Astrocyte of the spinal cord (primary cell): ENCODE measurements around the gene TAF1D.
A peak's percentile ranks its signal among the peaks of the same experiment; 100 is the strongest.

Source experiments
- DNase-seq: peaks from one replicate; pipeline ENCODE4 v3.0.0; 2011; ENCODE audit warnings: low read depth, low spot score
- H3K4me3 ChIP-seq: 2 replicates; pipeline ENCODE4 v1.5.1; 2011; ENCODE audit warnings: low read depth, mild to moderate bottlenecking, low read length, moderate library complexity
- in situ Hi-C: cut with HindIII; loops from 2 replicates; pipeline ENCODE4 v1.10.0; 2017; ENCODE audit warnings: low sequenced_read_pairs
- TF ChIP-seq, protein P1 (sequence below): IDR thresholded peaks from 2 replicates; pipeline ENCODE4 v1.5.1; 2012; ENCODE audit warnings: low read depth, mild to moderate bottlenecking, low read length, inconsistent platforms

The TAF1D gene

DNA sequence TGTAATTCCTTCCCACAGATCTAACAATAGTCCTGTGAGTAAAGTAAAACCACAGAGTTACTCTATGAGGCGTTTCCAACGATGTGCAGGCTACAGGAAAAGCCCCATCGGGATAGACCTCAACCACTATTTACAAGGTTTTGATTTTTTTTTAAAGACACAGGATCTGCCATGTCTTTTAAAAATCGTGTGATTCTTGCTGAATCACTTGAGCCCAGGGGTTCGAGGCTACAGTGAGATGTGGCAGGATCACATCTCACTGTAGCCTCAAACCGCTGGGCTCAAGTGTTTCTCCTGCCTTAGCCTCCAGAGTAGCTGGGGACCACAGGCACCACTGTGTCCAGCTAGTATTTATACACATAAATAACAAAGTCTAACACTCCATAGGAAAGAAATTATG lies 7.8 kb downstream of the TAF1D start:
- DNase-seq, result peak; percentile 16
- in situ Hi-C loops, result no loop called here
- TF ChIP-seq, protein P1, sequence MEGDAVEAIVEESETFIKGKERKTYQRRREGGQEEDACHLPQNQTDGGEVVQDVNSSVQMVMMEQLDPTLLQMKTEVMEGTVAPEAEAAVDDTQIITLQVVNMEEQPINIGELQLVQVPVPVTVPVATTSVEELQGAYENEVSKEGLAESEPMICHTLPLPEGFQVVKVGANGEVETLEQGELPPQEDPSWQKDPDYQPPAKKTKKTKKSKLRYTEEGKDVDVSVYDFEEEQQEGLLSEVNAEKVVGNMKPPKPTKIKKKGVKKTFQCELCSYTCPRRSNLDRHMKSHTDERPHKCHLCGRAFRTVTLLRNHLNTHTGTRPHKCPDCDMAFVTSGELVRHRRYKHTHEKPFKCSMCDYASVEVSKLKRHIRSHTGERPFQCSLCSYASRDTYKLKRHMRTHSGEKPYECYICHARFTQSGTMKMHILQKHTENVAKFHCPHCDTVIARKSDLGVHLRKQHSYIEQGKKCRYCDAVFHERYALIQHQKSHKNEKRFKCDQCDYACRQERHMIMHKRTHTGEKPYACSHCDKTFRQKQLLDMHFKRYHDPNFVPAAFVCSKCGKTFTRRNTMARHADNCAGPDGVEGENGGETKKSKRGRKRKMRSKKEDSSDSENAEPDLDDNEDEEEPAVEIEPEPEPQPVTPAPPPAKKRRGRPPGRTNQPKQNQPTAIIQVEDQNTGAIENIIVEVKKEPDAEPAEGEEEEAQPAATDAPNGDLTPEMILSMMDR, result no peak
- no peak overlapping the region for H3K4me3 ChIP-seq

- no peak for DNase-seq
- H3K4me3 ChIP-seq, result no peak overlapping the region
- in situ Hi-C loops, result no loop called here
- TF ChIP-seq, protein P1, result no peak
Measured at GRCh38 chr11:93732237-93732892, 8.9 kb downstream of the TAF1D start.

DNA sequence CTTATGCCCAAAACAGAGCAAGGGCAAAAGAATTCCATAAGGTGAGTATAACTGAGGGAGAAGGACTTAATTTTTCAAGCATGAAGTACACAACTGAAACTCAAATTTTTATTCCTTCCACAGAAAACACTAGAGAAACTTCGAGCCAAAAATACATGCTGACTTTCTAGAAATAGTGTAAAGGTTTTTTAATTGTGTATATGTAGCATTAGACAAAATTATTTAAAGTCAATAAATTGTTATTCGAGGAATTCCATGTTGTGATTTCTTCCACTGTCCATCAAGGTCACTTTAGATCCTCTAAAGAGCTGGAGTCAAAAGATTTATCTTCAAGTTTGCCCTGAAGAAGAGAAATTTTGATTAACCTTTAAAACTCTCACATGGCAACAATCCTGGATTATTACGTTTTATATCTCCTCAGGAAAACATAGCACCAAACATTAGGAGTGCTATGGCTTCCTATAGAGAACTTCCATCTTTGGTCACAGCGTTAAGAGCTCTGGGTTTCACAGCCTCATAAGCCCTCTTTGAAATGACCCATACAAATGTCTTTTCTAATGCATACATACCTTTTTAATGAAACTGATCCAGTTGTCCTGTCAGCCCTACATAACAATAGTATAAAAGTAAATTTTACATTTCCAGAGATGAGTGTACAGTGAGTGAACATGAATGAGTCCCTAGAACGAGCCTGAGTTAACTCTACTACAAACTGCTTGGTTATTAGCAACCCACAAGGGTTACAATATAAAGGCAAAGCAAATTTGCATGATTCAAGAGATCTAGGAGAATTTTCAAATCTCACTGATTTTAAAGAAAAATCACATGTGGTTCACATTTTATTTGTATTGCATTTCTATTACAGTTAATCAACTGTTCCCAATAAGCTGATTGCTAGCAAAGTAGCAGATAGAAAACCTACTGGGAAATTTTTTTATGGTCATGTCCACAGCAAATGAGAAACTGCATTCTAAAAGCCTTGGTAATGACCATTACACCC lies 10.9 kb downstream of the TAF1D start:
- H3K4me3 ChIP-seq, result no peak overlapping the region
- in situ Hi-C loops, result no loop called here
- DNase-seq, result no peak
- TF ChIP-seq, protein P1, result no peak

GRCh38 chr11:93729129-93729616 lies 12.1 kb downstream of the TAF1D start:
- no peak for DNase-seq
- TF ChIP-seq, protein P1, result no peak
- in situ Hi-C loops, result no loop called here
- H3K4me3 ChIP-seq, result no peak overlapping the region

- H3K4me3 ChIP-seq, result no peak overlapping the region
- DNase-seq, result no peak
- in situ Hi-C loops, result no loop called here
- TF ChIP-seq, protein P1, result no peak
Measured at GRCh38 chr11:93728792-93729128, 12.5 kb downstream of the TAF1D start.

DNA sequence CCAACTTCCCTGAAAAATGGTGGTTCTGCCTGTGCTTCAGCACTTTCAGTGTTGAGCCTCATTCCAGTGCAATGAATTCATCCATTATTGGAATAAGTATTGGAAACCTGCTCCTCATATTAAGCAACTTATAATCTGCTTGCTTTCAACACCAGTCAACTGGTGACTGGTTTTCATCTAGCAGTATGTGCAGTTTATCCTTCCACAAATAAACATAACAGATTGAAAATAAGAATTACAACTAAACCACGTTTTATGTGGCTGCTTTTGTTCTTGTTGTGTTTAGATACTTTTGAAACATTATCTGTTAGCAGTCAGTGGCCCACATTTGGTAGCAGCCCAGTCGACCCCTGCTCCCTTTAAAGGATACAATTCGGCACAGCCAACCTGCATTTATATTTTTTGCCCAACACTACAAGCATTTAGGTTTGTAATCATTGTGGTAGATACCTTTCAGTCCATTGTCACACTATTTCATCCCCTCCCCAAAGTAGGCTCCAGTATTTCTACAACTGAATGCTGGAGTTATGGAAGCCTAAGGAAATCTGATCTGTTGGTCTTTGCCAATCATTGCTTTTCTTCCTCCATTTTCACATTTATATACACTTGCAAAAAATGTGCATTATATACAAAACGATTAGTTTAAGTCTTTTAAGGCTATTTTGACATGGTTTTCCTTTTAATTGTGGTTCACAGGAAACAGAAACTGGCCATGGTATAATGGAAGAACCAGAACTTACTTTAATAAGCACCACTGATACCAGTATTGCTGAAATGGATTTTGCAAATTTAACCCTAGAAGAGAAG lies 13.1 kb downstream of the TAF1D start:
- TF ChIP-seq, protein P1, result no peak
- no peak for DNase-seq
- no peak overlapping the region for H3K4me3 ChIP-seq
- in situ Hi-C loops, result no loop called here
